HepG2 (cell line): ENCODE data around the gene ZNF691. TPM values are rescaled to one million over a fixed set of nuclear protein-coding genes. Genes with fewer than 3 reads are reported as not detected.

Experiments
- ATAC-seq: fragments of 200-7000 bp; cut with Tn5 transposase; 3 replicates; pipeline ENCODE4 v1.9.1; 2020; ENCODE audit warnings: mild to moderate bottlenecking, moderate library complexity
- BruUV-seq: library from RNA; stranded (reverse); fragments of 400-500 nt; replicated peaks from 2 replicates; lab custom pipeline; 2021; lab: Mats Ljungman, UMichigan
- CTCF ChIA-PET: fragments of 300-600 bp; formaldehyde crosslinking; extraction: SDS; loops from one replicate; lab custom pipeline; 2021; ENCODE audit warnings: low total read pairs, inconsistent platforms, low intra/inter-chr PET ratio; lab: Yijun Ruan, JAX
- POLR2A ChIA-PET: fragments of 350-600 bp; sonication (Branson Sonifier 250); formaldehyde crosslinking; loops from one replicate; lab custom pipeline; 2020; ENCODE audit warnings: antibody characterized with exemption, inconsistent platforms; lab: Yijun Ruan, JAX
- DNase-seq: peaks from one replicate; pipeline ENCODE4 v3.0.0-alpha.2; 2015; ENCODE audit warnings: low spot score
- FAIRE-seq: peaks from 3 replicates; lab custom pipeline; 2011; peaks lifted over from hg19 to GRCh38; lab: Jason Lieb, UNC
- H2AFZ ChIP-seq: one replicate; pipeline ENCODE4 v1.6.1; 2011; ENCODE audit warnings: low read length, inconsistent platforms
- H3K27ac ChIP-seq: fragments of 300-600 bp; 3 replicates; pipeline ENCODE4 v1.8.0; 2011; ENCODE audit warnings: mixed run types, mild to moderate bottlenecking, mixed read lengths, low read length, inconsistent platforms; ENCODE audit not compliant: insufficient read depth; ENCODE audit errors: extremely low read length
- H3K27me3 ChIP-seq, 2 experiments: fragments of 200-600 bp in 1 of 2; 2 replicates in 1 of 2; 3 replicates in 1 of 2; pipeline versions ENCODE4 v1.6.0 to v1.8.0; 2011; ENCODE audit warnings: low read length in 2 of 2, mild to moderate bottlenecking in 2 of 2, moderate library complexity in 2 of 2, inconsistent platforms in 1 of 2; ENCODE audit not compliant: insufficient read depth in 2 of 2, control insufficient read depth in 1 of 2
- H3K36me3 ChIP-seq, 2 experiments: fragments of 200-600 bp in 1 of 2; replicated peaks in 1 of 2; 2 replicates in 1 of 2; 3 replicates in 1 of 2; pipeline versions ENCODE4 v1.5.1 to v1.8.0; 2011; ENCODE audit warnings: low read length in 2 of 2, inconsistent platforms in 1 of 2; ENCODE audit not compliant: insufficient read depth in 2 of 2, control insufficient read depth in 1 of 2
- H3K4me1 ChIP-seq: 2 replicates; pipeline ENCODE4 v1.5.1; 2012; ENCODE audit warnings: low read length, inconsistent platforms; ENCODE audit not compliant: insufficient read depth
- H3K4me2 ChIP-seq: 2 replicates; pipeline ENCODE4 v1.6.0; 2011; ENCODE audit warnings: low read depth, low read length, inconsistent platforms
- H3K4me3 ChIP-seq, 3 experiments: fragments of 200-600 bp in 1 of 3; sonication (generic), shearing (Covaris generic) in 1 of 3; replicated peaks in 1 of 3; 2 replicates each; pipeline ENCODE4 v1.5.1; 2011 to 2016; ENCODE audit warnings: low read length in 3 of 3, inconsistent platforms in 2 of 3, low read depth in 2 of 3, mild to moderate bottlenecking in 2 of 3, control low read depth in 1 of 3, mixed read lengths in 1 of 3; ENCODE audit not compliant: insufficient read depth in 1 of 3
- H3K79me2 ChIP-seq: one replicate; pipeline ENCODE4 v1.6.1; 2011; ENCODE audit warnings: low read length, inconsistent platforms; ENCODE audit not compliant: insufficient read depth
- H3K9ac ChIP-seq: 2 replicates; pipeline ENCODE4 v1.6.0; 2011; ENCODE audit warnings: mild to moderate bottlenecking, low read depth, low read length, inconsistent platforms; ENCODE audit not compliant: insufficient read depth
- H3K9me3 ChIP-seq: 2 replicates; pipeline ENCODE4 v1.5.1; 2012; ENCODE audit warnings: mild to moderate bottlenecking, low read length
- H4K20me1 ChIP-seq: 2 replicates; pipeline ENCODE4 v1.6.0; 2011; ENCODE audit warnings: inconsistent platforms, mild to moderate bottlenecking, low read length, moderate library complexity; ENCODE audit not compliant: insufficient read depth
- RBFOX2 ChIP-seq: fragments of 200-400 bp; formaldehyde crosslinking; IDR thresholded peaks from 2 replicates; pipeline ENCODE4 v1.6.1; 2017; ENCODE audit warnings: low read depth, mild to moderate bottlenecking, low read length
- RXRA ChIP-seq: sonication (generic); formaldehyde crosslinking; IDR thresholded peaks from 2 replicates; pipeline ENCODE4 v1.5.1; 2020; ENCODE audit warnings: missing genetic modification reagents
- TAF1 ChIP-seq: sonication (generic); formaldehyde crosslinking; IDR thresholded peaks from 2 replicates; pipeline ENCODE4 v1.4.0; 2020; ENCODE audit warnings: missing genetic modification reagents
- ZBTB40 ChIP-seq, 2 experiments: fragments of 450-650 bp in 1 of 2; sonication (generic) in 1 of 2; formaldehyde crosslinking in 1 of 2; IDR thresholded peaks; 2 replicates each; pipeline versions ENCODE4 v1.6.1 to v1.8.0; 2016 to 2022; ENCODE audit warnings: antibody characterized with exemption in 1 of 2, mild to moderate bottlenecking in 1 of 2, missing genetic modification reagents in 1 of 2
- ZNF264 ChIP-seq: sonication (generic); formaldehyde crosslinking; IDR thresholded peaks from 2 replicates; pipeline ENCODE4 v1.4.0; 2020; ENCODE audit warnings: missing genetic modification reagents
- WGBS: methylation state at CpG from one replicate; pipeline ENCODE4 v1.1.6; 2017; ENCODE audit warnings: low lambda C conversion rate; 5-methylcytosine and 5-hydroxymethylcytosine counted together
- in situ Hi-C: cut with HindIII; loops from 2 replicates; pipeline ENCODE4 v1.10.0; 2017; ENCODE audit warnings: low pct_unique_long_range_greater_than_20kb; ENCODE audit not compliant: extremely low pct_ligation_motif_present
- intact Hi-C: fragments of 100-400 bp; cut with micrococcal nuclease; formaldehyde crosslinking; loops from one replicate; pipeline ENCODE4 v1.10.0; 2022; ENCODE audit not compliant: unreplicated experiment
- polyA plus RNA-seq, 8 experiments: library from polyadenylated mRNA; depleted of rRNA in 3 of 8; stranded (reverse) in 7 of 8; unstranded in 1 of 8; fragments of >200 nt; fragmentation: Illumina TruSeq in 4 of 8; extraction: Trizol in 4 of 8; gene quantifications; 2 replicates each; pipeline versions ENCODE4 v1.2.1 to v1.2.3, GENCODE V29; 2011 to 2016; ENCODE audit warnings: low read depth in 4 of 8, missing spikeins in 1 of 8, mixed read lengths in 1 of 8; ENCODE audit not compliant: insufficient read depth in 1 of 8
- total RNA-seq, 5 experiments: library from RNA; depleted of rRNA; stranded (reverse); fragments of >200 nt; fragmentation: Illumina TruSeq; extraction: Trizol; gene quantifications; 2 replicates each; pipeline ENCODE4 v1.2.3, GENCODE V29; 2016; ENCODE audit warnings: low read depth in 1 of 5

The ZNF691 gene
- total and polyA plus RNA-seq, 2 of the 13 experiments (the other 11 are each of a cell fraction or from before 2014, with no cell fraction given) = 7.6 to 7.8 TPM

- peaks cover 2 to 21% of the 10 kb centered on the region in 2 experiments; a peak in 3 of 5 replicates for H3K36me3 ChIP-seq
- no peak overlapping the region for H2AFZ ChIP-seq
- no peak overlapping the region for H3K4me3 ChIP-seq
- peaks cover 35% of the 10 kb centered on the region for H3K4me1 ChIP-seq
- no peak for TF ChIP-seq TAF1 (CRISPR knock-in tag)
- TF ChIP-seq RXRA (CRISPR knock-in tag) = no peak
- TF ChIP-seq RBFOX2 = 0 out of 2 replicates have a peak, but pooled peaks have one; percentile 31
- no peak for TF ChIP-seq ZNF264 (CRISPR knock-in tag)
- TF ChIP-seq ZBTB40 (IDR thresholded peaks at IDR 0.05) = peak; percentile 21; the same call in 1 of the 2 replicates
- peak; percentile 58; the same call in 1 of the 2 replicates for TF ChIP-seq ZBTB40 (CRISPR knock-in tag; IDR thresholded peaks at IDR 0.05)
- no peak overlapping the region for H3K4me2 ChIP-seq
- whole genome bisulfite sequencing = 99% methylated on average over 2 of the region's 2 CpGs
- H4K20me1 ChIP-seq = no peaks in the 10 kb centered on the region
- H3K9ac ChIP-seq = no peak overlapping the region
- H3K9me3 ChIP-seq = no peaks in the 10 kb centered on the region
- no TSS peak for BruUV-seq
- intact Hi-C loops = no loop called here
- H3K27ac ChIP-seq = no peak overlapping the region
- ATAC-seq (no peak), FAIRE-seq (no peak), DNase-seq (no peak)
- CTCF ChIA-PET = no interaction called here
- H3K79me2 ChIP-seq = peaks cover 19% of the 10 kb centered on the region
- in situ Hi-C loops = loop anchor here (5.0 kb wide), 1 partner anchor 53 kb away; no protein-coding TSS in a partner anchor
- POLR2A ChIA-PET = no interaction called here
- no peaks in the 10 kb centered on the region; a peak in 1 of 5 replicates for H3K27me3 ChIP-seq
Observed at GRCh38 chr1:42848823-42849537, 2.6 kb downstream of the ZNF691 start.
